DND-41 (cell line): Measurements from ENCODE around the gene MYLK4.

Experiments
- ATAC-seq: fragments of 200-7000 bp; cut with Tn5 transposase; 3 replicates; pipeline ENCODE4 v1.9.1; 2021; ENCODE audit warnings: low read depth; ENCODE audit not compliant: insufficient read depth
- DNase-seq: peaks from one replicate; pipeline ENCODE4 v3.0.0-alpha.2; 2020
- H2AFZ ChIP-seq: 2 replicates; pipeline ENCODE4 v1.6.0; 2012; ENCODE audit warnings: low read depth, low read length
- H3K27ac ChIP-seq: 2 replicates; pipeline ENCODE4 v1.5.1; 2012; ENCODE audit warnings: low read length, inconsistent platforms
- H3K27me3 ChIP-seq: fragments of 200-600 bp; sonication (generic); 2 replicates; pipeline ENCODE4 v1.6.0; 2012; ENCODE audit warnings: low read length, mild to moderate bottlenecking, inconsistent platforms; ENCODE audit not compliant: insufficient read depth, poor library complexity
- H3K36me3 ChIP-seq: 2 replicates; pipeline ENCODE4 v1.5.1; 2012; ENCODE audit warnings: low read length, inconsistent platforms; ENCODE audit not compliant: insufficient read depth
- H3K4me1 ChIP-seq: 2 replicates; pipeline ENCODE4 v1.5.1; 2012; ENCODE audit warnings: mild to moderate bottlenecking, low read length; ENCODE audit not compliant: insufficient read depth
- H3K4me2 ChIP-seq: 2 replicates; pipeline ENCODE4 v1.6.0; 2012; ENCODE audit warnings: mild to moderate bottlenecking, moderate library complexity, low read length, inconsistent platforms; ENCODE audit not compliant: insufficient read depth
- H3K4me3 ChIP-seq, 2 experiments: fragments of 200-600 bp in 1 of 2; shearing (Covaris generic) in 1 of 2; 2 replicates each; pipeline ENCODE4 v1.5.1; 2012 to 2016; ENCODE audit warnings: inconsistent platforms in 2 of 2, low read length in 2 of 2, mild to moderate bottlenecking in 2 of 2, low read depth in 1 of 2, moderate library complexity in 1 of 2
- H3K79me2 ChIP-seq: 2 replicates; pipeline ENCODE4 v1.6.0; 2012; ENCODE audit warnings: low read length, inconsistent platforms; ENCODE audit not compliant: insufficient read depth
- H3K9ac ChIP-seq: 2 replicates; pipeline ENCODE4 v1.6.0; 2012; ENCODE audit warnings: low read depth, mild to moderate bottlenecking, inconsistent platforms, low read length, moderate library complexity
- H3K9me3 ChIP-seq: 2 replicates; pipeline ENCODE4 v1.5.1; 2012; ENCODE audit warnings: low read length, moderate library complexity, mild to moderate bottlenecking, inconsistent platforms; ENCODE audit not compliant: insufficient read depth, severe bottlenecking
- H4K20me1 ChIP-seq: 2 replicates; pipeline ENCODE4 v1.6.0; 2012; ENCODE audit warnings: low read length; ENCODE audit not compliant: insufficient read depth
- CTCF ChIP-seq: IDR thresholded peaks from 2 replicates; pipeline ENCODE4 v1.5.1; 2012; ENCODE audit warnings: borderline replicate concordance, low read length, moderate library complexity, mild to moderate bottlenecking; ENCODE audit not compliant: poor library complexity, severe bottlenecking; ENCODE audit errors: extremely low read depth
- EZH2 ChIP-seq: IDR thresholded peaks from 3 replicates; pipeline ENCODE4 v1.6.1; 2012; ENCODE audit warnings: borderline replicate concordance, low read depth, mild to moderate bottlenecking, moderate library complexity, low read length, inconsistent platforms; ENCODE audit not compliant: severe bottlenecking

MYLK4 gene

GRCh38 chr6:2775003-2775402 is 24.3 kb upstream of the MYLK4 start:
- Histone ChIP-seq H3K9me3 (no peaks in the 10 kb centered on the region), H2AFZ (no peak overlapping the region), H4K20me1 (peaks cover 89% of the 10 kb centered on the region), H3K9ac (no peak overlapping the region), H3K4me2 (0 out of 2 replicates have a peak overlapping the region, but pooled peaks have one; percentile 12), H3K36me3 (peaks cover 94% of the 10 kb centered on the region), H3K27ac (no peak overlapping the region), H3K4me1 (peaks cover 13% of the 10 kb centered on the region), H3K4me3 (no peak overlapping the region), H3K27me3 (no peaks in the 10 kb centered on the region), H3K79me2 (peaks cover 100% of the 10 kb centered on the region)
- DNase-seq (no peak), ATAC-seq (no peak)
- TF ChIP-seq EZH2 (no peak), CTCF (no peak)

GRCh38 chr6:2773449-2773848 is 22.7 kb upstream of the MYLK4 start:
- no peak overlapping the region for H2AFZ ChIP-seq
- H3K4me2 ChIP-seq = no peak overlapping the region
- H3K27me3 ChIP-seq = no peaks in the 10 kb centered on the region
- H3K79me2 ChIP-seq = peaks cover 100% of the 10 kb centered on the region
- peaks cover 86% of the 10 kb centered on the region for H4K20me1 ChIP-seq
- TF ChIP-seq EZH2 (no peak), CTCF (no peak)
- H3K9ac ChIP-seq = no peak overlapping the region
- H3K4me1 ChIP-seq = peaks cover 22% of the 10 kb centered on the region
- H3K36me3 ChIP-seq = peaks cover 90% of the 10 kb centered on the region
- DNase-seq = no peak
- H3K9me3 ChIP-seq = no peaks in the 10 kb centered on the region
- no peak overlapping the region for H3K4me3 ChIP-seq
- no peak overlapping the region for H3K27ac ChIP-seq
- no peak for ATAC-seq

GRCh38 chr6:2772840-2773239 is 22.1 kb upstream of the MYLK4 start:
- peaks cover 28% of the 10 kb centered on the region for H3K4me1 ChIP-seq
- H3K79me2 ChIP-seq = peaks cover 100% of the 10 kb centered on the region
- H3K27ac ChIP-seq = no peak overlapping the region
- H3K9me3 ChIP-seq = no peaks in the 10 kb centered on the region
- H2AFZ ChIP-seq = no peak overlapping the region
- H3K27me3 ChIP-seq = no peaks in the 10 kb centered on the region
- TF ChIP-seq EZH2 = no peak
- no peak for TF ChIP-seq CTCF
- H3K9ac ChIP-seq = no peak overlapping the region
- no peak for ATAC-seq
- no peak overlapping the region for H3K4me2 ChIP-seq
- H3K4me3 ChIP-seq = no peak overlapping the region
- DNase-seq = no peak
- H4K20me1 ChIP-seq = peaks cover 86% of the 10 kb centered on the region
- peaks cover 90% of the 10 kb centered on the region for H3K36me3 ChIP-seq

GRCh38 chr6:2771079-2771478 is 20.4 kb upstream of the MYLK4 start:
- peaks cover 39% of the 10 kb centered on the region for H3K4me1 ChIP-seq
- no peak for TF ChIP-seq EZH2
- no peak for TF ChIP-seq CTCF
- DNase-seq = no peak
- no peaks in the 10 kb centered on the region for H3K9me3 ChIP-seq
- no peaks in the 10 kb centered on the region for H3K27me3 ChIP-seq
- H4K20me1 ChIP-seq = peaks cover 86% of the 10 kb centered on the region
- H3K9ac ChIP-seq = no peak overlapping the region
- no peak overlapping the region for H3K4me3 ChIP-seq
- H3K27ac ChIP-seq = no peak overlapping the region
- ATAC-seq = no peak
- peak overlapping the region; percentile 21; the same call in 1 of the 2 replicates for H3K4me2 ChIP-seq
- H3K36me3 ChIP-seq = peaks cover 87% of the 10 kb centered on the region
- H2AFZ ChIP-seq = no peak overlapping the region
- peaks cover 100% of the 10 kb centered on the region for H3K79me2 ChIP-seq
